ENCODE results near the gene SH3GL1. TPM values are rescaled to one million over a fixed set of nuclear protein-coding genes. Genes with fewer than 3 reads are reported as not detected.

The SH3GL1 gene, protein sequence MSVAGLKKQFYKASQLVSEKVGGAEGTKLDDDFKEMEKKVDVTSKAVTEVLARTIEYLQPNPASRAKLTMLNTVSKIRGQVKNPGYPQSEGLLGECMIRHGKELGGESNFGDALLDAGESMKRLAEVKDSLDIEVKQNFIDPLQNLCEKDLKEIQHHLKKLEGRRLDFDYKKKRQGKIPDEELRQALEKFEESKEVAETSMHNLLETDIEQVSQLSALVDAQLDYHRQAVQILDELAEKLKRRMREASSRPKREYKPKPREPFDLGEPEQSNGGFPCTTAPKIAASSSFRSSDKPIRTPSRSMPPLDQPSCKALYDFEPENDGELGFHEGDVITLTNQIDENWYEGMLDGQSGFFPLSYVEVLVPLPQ
- total RNA-seq (2022; extraction: Qiagen RNA extraction) = 50.2 to 59.5 TPM (median 56.2 TPM) in 5 replicates

DNA sequence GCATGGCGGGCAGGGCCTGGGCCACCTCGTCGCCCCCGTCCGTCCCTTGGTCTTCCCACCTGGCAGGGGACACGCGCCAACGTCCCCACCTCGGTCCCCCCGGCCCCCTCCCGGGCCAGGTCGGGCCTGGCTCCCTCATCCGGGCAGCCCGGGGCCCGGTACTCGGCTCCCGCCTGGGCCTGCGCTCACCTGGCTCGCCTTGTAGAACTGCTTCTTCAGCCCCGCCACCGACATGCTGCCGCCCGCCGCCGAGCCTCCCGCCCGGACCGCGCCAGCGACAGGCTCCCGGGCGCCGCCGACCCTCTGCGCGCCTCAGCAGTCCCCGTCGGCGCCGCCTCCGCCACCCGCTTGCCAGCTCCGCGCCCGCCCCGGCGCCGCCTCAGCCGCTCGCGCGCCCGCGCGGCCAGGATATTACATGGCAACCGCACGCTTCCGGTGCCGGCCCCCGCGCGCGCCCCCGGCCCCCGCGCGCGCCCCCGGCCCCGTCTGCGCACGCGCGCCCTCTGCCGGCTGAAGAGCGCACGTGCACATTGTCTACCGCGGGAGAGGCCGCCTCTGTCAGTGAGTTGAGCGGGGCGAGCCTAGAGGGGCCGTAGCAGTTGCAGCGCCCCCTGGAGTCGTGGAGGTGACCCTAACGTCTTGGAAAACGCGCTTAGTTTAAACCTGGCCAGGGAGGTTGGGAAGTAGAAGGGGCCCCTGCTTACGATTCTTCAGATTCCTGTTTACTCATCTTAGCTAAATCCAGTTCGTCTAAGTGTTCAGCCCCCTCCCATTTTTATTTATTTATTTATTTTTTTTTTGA lies at the start of gene SH3GL1:
SH3GL1 (minus strand) TSS at position 413 of the 802 bp plus-strand sequence; CDS start at position 234, 179 bp downstream.

DNA sequence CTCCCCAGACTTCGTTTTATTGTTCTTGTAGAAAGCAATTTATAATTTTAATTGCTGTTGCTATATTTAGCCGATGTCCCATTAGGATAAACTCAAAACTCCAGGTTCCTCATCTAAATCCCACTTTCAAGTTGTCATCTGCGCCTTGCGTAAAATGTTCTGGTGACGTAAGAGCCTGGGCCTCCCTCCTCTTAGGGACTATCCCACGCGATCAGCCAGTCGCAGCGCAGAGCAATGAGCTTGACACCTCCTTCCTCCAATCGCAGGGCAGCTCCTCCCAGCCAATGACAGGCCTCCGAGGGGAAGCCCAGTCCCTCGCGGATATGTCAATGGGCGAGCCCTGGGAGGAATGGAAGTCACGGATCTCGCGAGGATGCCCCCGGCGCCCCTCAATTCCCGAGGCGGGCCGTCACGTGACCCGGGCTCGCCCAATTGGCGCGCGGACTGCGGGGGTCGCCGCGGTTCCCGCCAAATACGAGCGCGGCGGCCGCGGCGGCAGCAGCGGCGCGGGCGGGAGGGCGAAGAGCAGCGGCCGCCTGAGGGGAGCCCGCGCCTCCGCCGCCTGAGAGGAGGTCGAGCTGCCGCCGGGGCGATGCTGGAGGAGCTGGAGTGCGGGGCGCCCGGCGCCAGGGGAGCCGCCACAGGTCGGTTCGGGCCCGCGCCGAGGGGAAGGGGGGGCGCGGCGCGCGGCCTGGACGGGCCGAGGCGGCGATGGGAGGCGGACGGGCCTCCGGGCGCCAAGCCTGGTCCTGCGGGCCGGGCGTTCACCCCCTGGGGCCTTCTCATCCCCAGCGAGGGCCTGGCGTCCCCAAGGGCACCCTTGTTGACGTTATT lies 2.0 kb upstream of the SH3GL1 start, which contains the start of gene CHAF1A:
CHAF1A (plus strand) TSS at position 470 of the 834 bp plus-strand sequence; CDS start at position 593, 123 bp downstream.

DNA sequence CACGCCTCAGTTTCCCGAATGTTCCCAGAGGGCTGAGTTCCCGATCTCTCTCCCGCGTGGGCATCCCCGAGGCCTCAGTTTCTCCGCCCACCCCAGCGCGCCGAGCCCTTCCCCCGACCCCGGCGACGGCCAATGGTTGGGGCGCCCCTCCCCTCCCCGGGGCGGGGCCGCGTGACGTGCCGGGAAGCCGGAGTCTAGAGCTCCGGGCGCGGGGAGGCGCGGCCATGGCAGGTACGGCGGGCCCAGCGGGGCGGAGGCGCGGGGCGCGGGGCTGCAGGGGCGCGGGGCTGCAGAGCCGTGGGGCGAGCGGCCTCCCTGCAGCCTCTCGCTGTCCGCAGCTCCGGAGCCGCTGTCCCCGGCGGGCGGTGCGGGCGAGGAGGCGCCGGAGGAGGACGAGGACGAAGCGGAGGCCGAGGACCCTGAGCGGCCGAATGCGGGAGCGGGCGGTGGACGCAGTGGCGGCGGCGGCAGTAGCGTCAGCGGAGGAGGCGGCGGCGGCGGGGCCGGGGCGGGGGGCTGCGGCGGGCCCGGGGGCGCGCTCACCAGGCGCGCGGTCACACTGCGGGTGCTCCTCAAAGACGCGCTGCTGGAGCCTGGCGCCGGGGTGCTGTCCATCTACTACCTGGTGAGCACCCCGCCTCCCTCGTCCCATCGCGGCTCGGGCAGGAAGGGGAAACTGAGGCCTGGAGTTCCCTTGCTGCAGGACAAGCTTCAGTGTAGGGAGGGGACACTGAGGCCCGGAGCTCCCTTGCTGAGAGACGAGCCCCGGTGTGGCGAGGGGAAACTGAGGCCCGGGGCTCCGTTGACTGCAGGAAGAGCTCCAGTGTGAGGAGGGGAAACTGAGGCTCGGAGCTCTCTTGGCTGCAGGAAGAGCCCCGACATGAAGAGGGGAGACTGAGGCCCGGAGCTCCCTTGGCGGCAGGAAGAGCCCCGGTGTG lies 56.7 kb downstream of the SH3GL1 start, which contains the start of gene MPND:
MPND (plus strand) TSS at position 193 of the 938 bp plus-strand sequence; CDS start at position 225, 32 bp downstream.

DNA sequence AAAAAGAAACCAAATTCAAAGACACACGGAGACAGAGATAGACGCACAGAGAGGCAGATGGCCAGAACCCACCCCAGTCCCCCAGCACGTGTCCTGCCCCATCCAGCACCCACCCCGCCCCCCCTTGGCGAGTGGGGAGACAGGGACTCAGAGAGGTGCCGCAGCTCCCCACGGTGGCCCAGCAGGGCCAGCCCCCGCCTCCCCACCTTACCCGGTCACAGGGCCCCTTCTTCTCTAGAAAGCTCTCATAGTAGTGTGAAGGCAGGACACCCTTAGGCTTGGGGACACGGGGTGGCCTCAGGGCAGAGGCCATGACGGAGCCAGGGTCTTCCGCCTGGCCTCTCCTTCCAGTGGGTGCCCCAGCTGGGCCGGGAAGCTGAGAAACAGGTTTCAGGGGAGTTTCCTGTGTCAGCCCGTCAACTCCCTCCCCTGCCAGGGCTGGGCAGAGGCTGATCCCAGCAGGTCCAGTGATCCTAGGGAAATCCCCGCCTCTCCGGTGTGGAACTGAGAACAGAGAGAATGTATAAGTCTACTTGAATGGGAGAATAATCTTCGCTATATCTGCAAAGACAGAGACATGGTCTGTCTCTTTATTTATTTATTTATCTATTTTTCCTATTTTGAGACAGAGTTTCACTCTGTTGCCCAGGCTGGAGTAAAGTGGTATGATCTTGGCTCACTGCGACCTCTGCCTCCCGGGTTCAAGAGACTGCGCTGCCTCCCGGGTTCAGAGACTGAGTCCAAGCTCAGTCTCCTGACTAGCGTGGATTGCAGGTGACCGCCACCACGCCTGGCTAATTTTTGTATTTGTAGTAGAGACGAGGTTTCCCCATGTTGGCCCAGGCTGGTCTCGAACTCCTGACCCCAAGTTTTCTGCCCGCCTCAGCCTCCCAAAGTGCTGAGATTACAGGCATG lies 61.6 kb downstream of the SH3GL1 start, which contains the start of gene STAP2:
STAP2 (minus strand) TSS at position 387 of the 915 bp plus-strand sequence; CDS start at position 313, 74 bp downstream.

Other genes starting within 250 kb of the SH3GL1 start
- 0.03 to 0.13 TPM (median 0.08 TPM) in 5 replicates for gene CREB3L3, start 246.9 kb downstream of the SH3GL1 start, total RNA-seq (2022; extraction: Qiagen RNA extraction)
- gene SIRT6, start 218.0 kb downstream of the SH3GL1 start, total RNA-seq (2022; extraction: Qiagen RNA extraction) = 27.9 to 37.4 TPM (median 33.5 TPM) in 5 replicates
- 0.14 to 0.24 TPM (median 0.22 TPM) in 5 replicates for gene ANKRD24, start 217.9 kb downstream of the SH3GL1 start, total RNA-seq (2022; extraction: Qiagen RNA extraction)
- 2.5 to 3.9 TPM (median 3.4 TPM) in 5 replicates for gene EBI3, start 171.0 kb downstream of the SH3GL1 start, total RNA-seq (2022; extraction: Qiagen RNA extraction)
- gene YJU2, start 153.5 kb downstream of the SH3GL1 start, total RNA-seq (2022; extraction: Qiagen RNA extraction) = 17.9 to 21.7 TPM (median 19.3 TPM) in 5 replicates
- gene SHD, start 121.3 kb downstream of the SH3GL1 start, total RNA-seq (2022; extraction: Qiagen RNA extraction) = 0.07 TPM in 1 of 5 replicates, not detected in the others
- gene TMIGD2, start 98.2 kb downstream of the SH3GL1 start, total RNA-seq (2022; extraction: Qiagen RNA extraction) = not detected in 5 replicates
- gene FSD1, start 95.9 kb downstream of the SH3GL1 start, total RNA-seq (2022; extraction: Qiagen RNA extraction) = 7.6 to 8.8 TPM (median 7.8 TPM) in 5 replicates
- 0.22 TPM in 1 of 5 replicates, not detected in the others for gene STAP2, start 61.7 kb downstream of the SH3GL1 start, total RNA-seq (2022; extraction: Qiagen RNA extraction)
- 8.6 to 12.4 TPM (median 10.9 TPM) in 5 replicates for gene MPND, start 57.0 kb downstream of the SH3GL1 start, total RNA-seq (2022; extraction: Qiagen RNA extraction)
- gene CHAF1A, start 2.1 kb upstream of the SH3GL1 start, total RNA-seq (2022; extraction: Qiagen RNA extraction) = 19.7 to 23.9 TPM (median 20.6 TPM) in 5 replicates
- gene UBXN6, start 57.2 kb upstream of the SH3GL1 start, total RNA-seq (2022; extraction: Qiagen RNA extraction) = 44.1 to 58.8 TPM (median 57.7 TPM) in 5 replicates
- gene HDGFL2, start 71.8 kb upstream of the SH3GL1 start, total RNA-seq (2022; extraction: Qiagen RNA extraction) = 24.4 to 28.0 TPM (median 25.7 TPM) in 5 replicates
- 0.10 to 0.16 TPM (median 0.12 TPM) in 5 replicates for gene PLIN4, start 117.9 kb upstream of the SH3GL1 start, total RNA-seq (2022; extraction: Qiagen RNA extraction)
- 0.06 to 0.20 TPM (median 0.12 TPM) in 5 replicates for gene PLIN5, start 134.7 kb upstream of the SH3GL1 start, total RNA-seq (2022; extraction: Qiagen RNA extraction)
- gene LRG1, start 139.5 kb upstream of the SH3GL1 start, total RNA-seq (2022; extraction: Qiagen RNA extraction) = 0.06 to 0.24 TPM (median 0.08 TPM) in 5 replicates
- gene SEMA6B, start 159.1 kb upstream of the SH3GL1 start, total RNA-seq (2022; extraction: Qiagen RNA extraction) = 5.1 to 5.9 TPM (median 5.8 TPM) in 5 replicates
- 2.9 to 4.0 TPM (median 3.9 TPM) in 5 replicates for gene TNFAIP8L1, start 239.0 kb upstream of the SH3GL1 start, total RNA-seq (2022; extraction: Qiagen RNA extraction)